ENCODE data around the gene CTSK.
"Not testable (repeated sequence)": the region's sequence is repeated elsewhere in the genome, so short reads cannot be mapped to it uniquely, and the experiment has no call there.

The CTSK gene

GRCh38 chr1:150808121-150808520 is at the start of gene CTSK:
Gene CTSK (minus strand): TSS chr1:150808260. CDS start chr1:150806805, 1,455 bp downstream.
- H3K9ac ChIP-seq (ENCODE audit: low read depth, low read length): no peak within 1 kb of the TSS
- ATAC-seq (ENCODE audit: insufficient read depth, low read depth): no peak
- no peaks in the 10 kb centered on the region for H3K79me2 ChIP-seq (ENCODE audit: insufficient read depth, low read length)
- no peak within 1 kb of the TSS for H3K4me2 ChIP-seq (ENCODE audit: insufficient read depth, low read length)
- H3K27ac ChIP-seq (ENCODE audit: low read length): no peak within 1 kb of the TSS
- TF ChIP-seq EZH2 (IDR thresholded peaks at IDR 0.05; ENCODE audit: borderline replicate concordance, low read depth, low read length, severe bottlenecking): no peak
- TF ChIP-seq, protein P1, sequence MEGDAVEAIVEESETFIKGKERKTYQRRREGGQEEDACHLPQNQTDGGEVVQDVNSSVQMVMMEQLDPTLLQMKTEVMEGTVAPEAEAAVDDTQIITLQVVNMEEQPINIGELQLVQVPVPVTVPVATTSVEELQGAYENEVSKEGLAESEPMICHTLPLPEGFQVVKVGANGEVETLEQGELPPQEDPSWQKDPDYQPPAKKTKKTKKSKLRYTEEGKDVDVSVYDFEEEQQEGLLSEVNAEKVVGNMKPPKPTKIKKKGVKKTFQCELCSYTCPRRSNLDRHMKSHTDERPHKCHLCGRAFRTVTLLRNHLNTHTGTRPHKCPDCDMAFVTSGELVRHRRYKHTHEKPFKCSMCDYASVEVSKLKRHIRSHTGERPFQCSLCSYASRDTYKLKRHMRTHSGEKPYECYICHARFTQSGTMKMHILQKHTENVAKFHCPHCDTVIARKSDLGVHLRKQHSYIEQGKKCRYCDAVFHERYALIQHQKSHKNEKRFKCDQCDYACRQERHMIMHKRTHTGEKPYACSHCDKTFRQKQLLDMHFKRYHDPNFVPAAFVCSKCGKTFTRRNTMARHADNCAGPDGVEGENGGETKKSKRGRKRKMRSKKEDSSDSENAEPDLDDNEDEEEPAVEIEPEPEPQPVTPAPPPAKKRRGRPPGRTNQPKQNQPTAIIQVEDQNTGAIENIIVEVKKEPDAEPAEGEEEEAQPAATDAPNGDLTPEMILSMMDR (IDR thresholded peaks at IDR 0.05; ENCODE audit: borderline replicate concordance, extremely low read depth, low read length, poor library complexity, severe bottlenecking): no peak
- no peaks in the 10 kb centered on the region for H4K20me1 ChIP-seq (ENCODE audit: insufficient read depth, low read length)
- no peak within 1 kb of the TSS for H2AFZ ChIP-seq (ENCODE audit: low read depth, low read length)
- no peak within 1 kb of the TSS for H3K4me3 ChIP-seq (ENCODE audit: low read depth in 1 of 2, low read length in 2 of 2)
- DNase-seq: no peak
- H3K9me3 ChIP-seq (ENCODE audit: insufficient read depth, low read length, severe bottlenecking): no peaks in the 10 kb centered on the region
- peaks cover 24% of the 10 kb centered on the region for H3K36me3 ChIP-seq (ENCODE audit: insufficient read depth, low read length)
- no peaks in the 10 kb centered on the region for H3K27me3 ChIP-seq (ENCODE audit: insufficient read depth, low read length, poor library complexity)
- no peaks in the 10 kb centered on the region for H3K4me1 ChIP-seq (ENCODE audit: insufficient read depth, low read length)

DNA sequence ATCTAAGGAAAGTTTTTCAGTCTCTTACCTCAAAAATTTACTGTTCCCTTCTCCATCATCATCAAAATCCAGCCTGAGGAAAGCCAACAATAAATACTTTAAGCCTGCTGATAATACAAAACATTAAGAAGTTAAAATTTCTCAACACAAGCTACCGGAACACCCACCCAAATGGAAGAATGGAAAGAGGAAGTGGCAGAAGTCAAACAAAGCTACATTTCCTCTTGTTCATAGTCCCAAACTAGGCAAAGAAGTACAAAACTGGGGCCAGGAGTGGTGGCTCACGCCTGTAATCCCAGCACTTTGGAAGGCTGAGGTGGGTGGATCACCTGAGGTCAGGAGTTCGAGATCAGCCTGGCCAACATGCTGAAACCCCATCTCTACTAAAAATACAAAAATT is 44.7 kb upstream of the CTSK start:
- H3K79me2 ChIP-seq (ENCODE audit: insufficient read depth, low read length); H3K4me1 ChIP-seq (ENCODE audit: insufficient read depth, low read length); ATAC-seq (ENCODE audit: insufficient read depth, low read depth); H3K4me3 ChIP-seq (ENCODE audit: low read depth in 1 of 2, low read length in 2 of 2); H3K27me3 ChIP-seq (ENCODE audit: insufficient read depth, low read length, poor library complexity); H4K20me1 ChIP-seq (ENCODE audit: insufficient read depth, low read length); H3K27ac ChIP-seq (ENCODE audit: low read length); H2AFZ ChIP-seq (ENCODE audit: low read depth, low read length); H3K9ac ChIP-seq (ENCODE audit: low read depth, low read length); H3K4me2 ChIP-seq (ENCODE audit: insufficient read depth, low read length); DNase-seq: not testable (repeated sequence)
- Histone ChIP-seq H3K9me3 (ENCODE audit: insufficient read depth, low read length, severe bottlenecking) (peaks cover 18% of the 10 kb centered on the region), H3K36me3 (ENCODE audit: insufficient read depth, low read length) (peaks cover 33% of the 10 kb centered on the region)

- not testable (repeated sequence) for H3K9ac ChIP-seq (ENCODE audit: low read depth, low read length); H4K20me1 ChIP-seq (ENCODE audit: insufficient read depth, low read length); H3K4me1 ChIP-seq (ENCODE audit: insufficient read depth, low read length); H3K27me3 ChIP-seq (ENCODE audit: insufficient read depth, low read length, poor library complexity); H2AFZ ChIP-seq (ENCODE audit: low read depth, low read length); H3K4me3 ChIP-seq (ENCODE audit: low read depth in 1 of 2, low read length in 2 of 2); ATAC-seq (ENCODE audit: insufficient read depth, low read depth); H3K4me2 ChIP-seq (ENCODE audit: insufficient read depth, low read length); DNase-seq; H3K27ac ChIP-seq (ENCODE audit: low read length); H3K79me2 ChIP-seq (ENCODE audit: insufficient read depth, low read length)
- Histone ChIP-seq H3K9me3 (ENCODE audit: insufficient read depth, low read length, severe bottlenecking) (peaks cover 18% of the 10 kb centered on the region), H3K36me3 (ENCODE audit: insufficient read depth, low read length) (peaks cover 32% of the 10 kb centered on the region)
These were observed 42.8 kb upstream of the CTSK start for GRCh38 chr1:150850801-150851362.

DNA sequence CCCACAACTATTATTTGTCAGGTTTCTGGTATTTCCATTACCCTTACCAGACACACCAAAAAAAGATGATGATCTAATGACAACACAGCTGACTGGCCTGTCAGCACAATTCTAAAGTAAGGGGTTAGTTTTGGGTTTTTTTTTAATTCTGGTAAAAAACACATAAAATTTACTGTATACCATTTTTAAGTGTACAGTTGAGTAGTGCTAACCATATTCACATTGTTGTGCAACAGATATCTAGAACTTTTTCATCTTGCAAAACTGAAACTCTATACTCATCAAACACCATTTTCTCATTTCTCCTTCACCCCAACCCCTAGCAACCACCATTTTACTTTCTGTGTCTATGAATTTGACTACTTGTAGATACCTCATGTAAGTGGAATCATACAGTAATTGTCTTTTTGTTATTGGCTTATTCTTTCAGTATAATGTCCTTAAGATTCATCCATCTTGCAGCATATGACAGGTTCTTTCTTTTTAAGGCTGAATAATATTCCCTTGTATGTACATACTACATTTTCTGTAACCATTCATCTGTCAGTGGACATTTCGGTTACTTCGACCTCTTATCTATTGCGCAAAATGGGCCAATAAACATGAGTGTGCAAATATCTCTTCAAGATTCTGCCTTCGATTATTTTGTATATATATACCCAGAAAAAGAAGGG is 38.5 kb upstream of the CTSK start:
- no peak for TF ChIP-seq EZH2 (IDR thresholded peaks at IDR 0.05; ENCODE audit: borderline replicate concordance, low read depth, low read length, severe bottlenecking)
- TF ChIP-seq, protein P1 (IDR thresholded peaks at IDR 0.05; ENCODE audit: borderline replicate concordance, extremely low read depth, low read length, poor library complexity, severe bottlenecking): no peak
- ATAC-seq (ENCODE audit: insufficient read depth, low read depth): no peak
- no peak overlapping the region for H3K4me2 ChIP-seq (ENCODE audit: insufficient read depth, low read length)

More for the DNA sequence above, 38.5 kb upstream of the CTSK start:
- H3K27ac ChIP-seq (ENCODE audit: low read length): no peak overlapping the region
- no peak overlapping the region for H3K4me3 ChIP-seq (ENCODE audit: low read depth in 1 of 2, low read length in 2 of 2)
- H3K36me3 ChIP-seq (ENCODE audit: insufficient read depth, low read length): no peaks in the 10 kb centered on the region; the same call in 1 of the 2 replicates
- no peaks in the 10 kb centered on the region for H3K9me3 ChIP-seq (ENCODE audit: insufficient read depth, low read length, severe bottlenecking)
- H3K9ac ChIP-seq (ENCODE audit: low read depth, low read length): no peak overlapping the region
- no peaks in the 10 kb centered on the region for H4K20me1 ChIP-seq (ENCODE audit: insufficient read depth, low read length)
- H3K4me1 ChIP-seq (ENCODE audit: insufficient read depth, low read length): no peaks in the 10 kb centered on the region
- DNase-seq: no peak
- H3K79me2 ChIP-seq (ENCODE audit: insufficient read depth, low read length): no peaks in the 10 kb centered on the region
- H3K27me3 ChIP-seq (ENCODE audit: insufficient read depth, low read length, poor library complexity): no peaks in the 10 kb centered on the region
- H2AFZ ChIP-seq (ENCODE audit: low read depth, low read length): no peak overlapping the region
